HS-27A (cell line): ENCODE data around the gene SLC16A8.
"Not testable (repeated sequence)": the region's sequence is repeated elsewhere in the genome, so short reads cannot be mapped to it uniquely, and the experiment has no call there.

Source experiments
- DNase-seq: peaks from one replicate; pipeline ENCODE4 v3.0.0-alpha.2; 2012; ENCODE audit warnings: low read depth, missing footprints

The SLC16A8 gene, protein sequence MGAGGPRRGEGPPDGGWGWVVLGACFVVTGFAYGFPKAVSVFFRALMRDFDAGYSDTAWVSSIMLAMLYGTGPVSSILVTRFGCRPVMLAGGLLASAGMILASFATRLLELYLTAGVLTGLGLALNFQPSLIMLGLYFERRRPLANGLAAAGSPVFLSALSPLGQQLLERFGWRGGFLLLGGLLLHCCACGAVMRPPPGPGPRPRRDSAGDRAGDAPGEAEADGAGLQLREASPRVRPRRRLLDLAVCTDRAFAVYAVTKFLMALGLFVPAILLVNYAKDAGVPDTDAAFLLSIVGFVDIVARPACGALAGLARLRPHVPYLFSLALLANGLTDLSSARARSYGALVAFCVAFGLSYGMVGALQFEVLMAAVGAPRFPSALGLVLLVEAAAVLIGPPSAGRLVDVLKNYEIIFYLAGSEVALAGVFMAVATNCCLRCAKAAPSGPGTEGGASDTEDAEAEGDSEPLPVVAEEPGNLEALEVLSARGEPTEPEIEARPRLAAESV

GRCh38 chr22:38083931-38084631, at the start of gene SLC16A8:
Gene SLC16A8, minus strand, starts transcription at chr22:38084184. Its CDS starts 1,311 bp downstream, at chr22:38082873.
- no peak for DNase-seq

GRCh38 chr22:38133331-38133730, 49.3 kb upstream of the SLC16A8 start:
- DNase-seq = no peak

- DNase-seq = no peak
Measured at GRCh38 chr22:38132794-38133193, 48.8 kb upstream of the SLC16A8 start.

DNA sequence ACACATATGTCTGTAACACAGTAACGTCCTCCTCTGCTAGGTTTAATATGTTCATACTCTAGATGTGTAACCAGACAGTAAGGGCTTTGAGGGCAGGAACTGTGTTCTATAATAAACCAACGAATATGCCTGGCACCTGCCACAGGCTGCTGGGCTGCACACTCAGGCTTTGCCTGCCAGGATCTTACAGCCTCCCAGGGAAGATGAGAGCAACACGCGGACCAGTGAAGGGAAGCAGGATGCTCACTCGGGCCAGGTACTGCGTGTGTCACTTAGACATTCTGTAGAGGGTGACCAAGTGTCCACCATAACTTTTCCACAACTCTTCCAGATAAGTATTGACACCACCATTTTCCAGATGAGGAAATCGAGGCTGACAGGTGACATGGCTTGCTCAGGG, 48.2 kb upstream of the SLC16A8 start:
- no peak for DNase-seq

DNA sequence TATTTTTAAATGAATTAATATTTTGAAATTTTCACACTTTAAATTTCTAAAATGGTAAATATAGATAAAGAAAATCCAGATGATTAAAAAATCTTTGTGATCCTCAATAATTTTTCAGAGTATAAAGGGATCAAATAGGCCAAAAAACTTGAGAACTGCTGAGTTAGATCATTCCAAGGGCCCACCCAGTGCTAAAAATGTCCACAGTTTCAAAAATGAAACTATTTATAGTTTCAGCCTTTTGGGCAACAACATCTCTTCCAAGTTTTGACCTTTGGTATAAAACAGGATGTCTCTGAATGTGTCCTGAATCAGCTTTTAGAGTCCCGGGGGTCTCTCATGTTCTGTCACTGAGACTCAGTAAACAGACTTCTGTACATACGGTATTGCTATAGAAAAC, 47.4 kb upstream of the SLC16A8 start:
- DNase-seq = no peak

DNA sequence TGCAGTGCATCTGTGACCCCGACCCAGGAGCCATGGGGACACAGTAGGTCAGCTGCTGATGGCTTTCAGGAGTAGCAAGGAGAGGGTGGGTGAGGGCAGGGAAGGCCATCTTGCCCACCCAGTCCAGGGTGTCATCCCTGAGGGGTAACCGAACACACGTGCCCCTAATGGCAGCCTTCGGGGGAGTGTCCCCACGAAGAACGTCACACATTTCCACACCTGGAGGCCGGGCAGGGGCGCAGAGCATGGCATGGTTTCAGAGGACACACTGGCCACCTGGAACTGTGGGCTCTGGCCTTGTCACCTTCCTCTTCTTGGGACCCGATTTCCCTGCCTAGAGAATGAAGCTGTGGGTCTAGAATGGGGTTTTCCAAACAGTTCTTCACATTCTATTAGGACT, 45.9 kb upstream of the SLC16A8 start:
- no peak for DNase-seq

- no peak for DNase-seq
Measured at GRCh38 chr22:38129021-38129420, 45.0 kb upstream of the SLC16A8 start.

DNA sequence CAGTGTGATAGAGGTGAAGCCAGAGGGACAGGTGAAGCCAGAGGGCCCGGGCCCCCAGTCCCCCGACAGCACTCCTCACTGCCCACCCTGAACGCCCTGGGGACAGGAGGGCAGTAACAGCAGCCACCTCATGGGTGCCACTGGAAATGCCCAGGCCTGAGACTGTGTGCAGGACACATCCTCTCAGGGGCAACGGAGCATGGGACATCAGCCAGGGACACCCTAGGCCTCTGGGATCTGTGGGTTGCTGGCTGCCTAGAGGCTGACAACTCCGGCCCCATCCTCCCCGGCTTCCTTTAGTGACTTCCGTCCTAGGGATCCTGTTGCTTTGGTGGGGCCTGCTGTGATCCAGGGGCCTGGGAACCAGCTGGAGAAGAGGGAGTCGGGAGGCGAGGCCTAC, 43.9 kb upstream of the SLC16A8 start:
- DNase-seq = no peak

DNA sequence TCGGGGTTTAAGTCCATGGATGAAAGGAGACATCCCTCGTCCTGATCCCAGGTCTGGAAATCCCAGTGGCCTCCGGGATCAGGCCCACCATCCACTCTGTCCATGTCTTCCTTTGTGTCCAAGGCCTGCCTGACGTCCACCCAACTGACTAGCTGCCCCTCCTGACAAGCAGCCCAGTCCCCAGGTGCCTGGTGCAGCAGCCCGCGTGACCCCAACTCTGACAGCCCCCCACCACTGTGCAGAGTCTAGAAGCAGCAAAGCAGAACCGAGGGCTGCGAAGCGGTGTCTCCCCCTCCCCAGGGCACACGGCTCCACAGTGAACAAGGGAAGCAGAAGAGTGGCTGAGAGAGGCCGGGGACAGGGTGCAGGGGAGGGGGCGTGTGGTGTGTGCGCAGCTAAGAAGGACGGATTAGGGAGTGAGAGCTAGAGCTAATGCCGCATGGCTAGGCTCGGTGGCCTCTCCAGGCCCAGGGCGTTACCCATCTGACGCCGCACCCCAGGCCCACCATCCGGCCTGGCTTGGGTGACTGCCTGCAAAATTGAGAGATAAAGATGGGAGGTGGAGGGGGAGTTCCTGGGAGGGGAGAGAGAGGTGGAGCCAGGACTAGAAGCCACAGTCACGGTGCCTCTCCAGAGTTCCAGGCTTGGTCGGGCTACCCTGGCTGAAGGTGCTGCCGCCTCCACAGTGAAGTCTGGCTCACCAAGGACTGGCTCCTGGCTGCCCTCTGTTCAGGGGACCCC, 43.1 kb upstream of the SLC16A8 start:
- DNase-seq = no peak

GRCh38 chr22:38125751-38126201, 41.8 kb upstream of the SLC16A8 start:
- DNase-seq = no peak

DNA sequence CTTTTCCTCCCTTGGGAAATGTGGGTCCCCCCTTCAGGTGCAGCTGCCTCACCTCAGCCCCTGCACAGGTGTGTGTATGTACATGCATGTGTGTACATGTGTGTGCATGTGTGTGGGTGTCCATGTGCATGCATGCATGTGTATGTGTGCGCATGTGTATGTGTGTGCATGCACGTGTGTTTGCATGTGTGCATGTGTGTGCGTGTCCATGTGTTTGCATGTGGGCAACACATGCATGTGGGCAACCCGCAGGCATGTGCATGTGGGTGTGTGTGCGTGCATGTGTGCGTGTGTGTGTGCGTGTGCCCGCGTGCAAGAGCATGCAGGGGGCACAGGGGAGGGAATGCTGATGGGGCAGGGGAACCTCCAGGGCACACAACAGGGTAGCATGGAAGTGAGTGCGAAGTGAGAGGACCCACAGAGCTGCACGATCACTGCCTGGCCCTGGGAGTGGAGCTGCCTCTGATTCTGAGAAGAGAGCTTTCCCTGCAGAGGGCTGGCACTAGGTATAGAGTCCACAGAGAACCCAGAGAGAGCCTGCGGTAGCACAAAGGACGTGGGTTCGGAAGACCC, 41.1 kb upstream of the SLC16A8 start:
- no peak for DNase-seq

DNA sequence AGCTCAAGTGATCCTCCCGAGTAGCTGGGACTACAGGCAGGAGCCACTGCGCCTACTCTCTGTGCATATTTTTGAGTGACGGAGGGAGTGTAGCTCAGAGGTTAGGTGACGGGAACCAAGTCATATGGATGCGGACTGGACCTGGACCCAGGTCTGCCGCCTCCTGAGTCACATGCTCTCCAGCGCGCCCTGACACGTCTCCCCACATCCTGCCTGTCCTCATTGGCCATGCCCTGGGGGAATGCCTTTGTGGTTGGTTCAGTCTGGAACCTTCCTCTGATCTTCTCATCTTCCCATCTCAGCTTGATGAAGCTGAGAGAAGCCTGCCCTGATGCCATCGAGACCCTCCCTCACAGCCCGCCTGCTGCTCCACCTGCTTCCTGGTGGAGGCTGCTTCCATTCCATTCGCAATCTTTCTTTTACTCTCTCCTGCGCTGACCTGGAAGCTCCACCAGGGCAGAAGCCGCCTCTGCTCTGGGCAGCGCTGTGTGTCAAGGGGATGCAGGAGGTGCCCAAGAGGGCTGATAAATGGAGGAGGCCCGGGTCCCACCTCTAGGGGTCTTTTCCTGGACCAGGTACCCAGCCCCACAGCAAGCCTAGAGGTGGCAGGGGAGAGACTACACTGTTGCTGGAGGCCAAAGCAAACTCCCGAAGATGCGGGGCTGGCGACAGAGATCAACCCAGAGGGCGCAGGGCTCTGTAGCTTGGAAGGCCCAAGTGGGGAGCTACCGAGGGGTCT, 40.4 kb upstream of the SLC16A8 start:
- DNase-seq = no peak

DNA sequence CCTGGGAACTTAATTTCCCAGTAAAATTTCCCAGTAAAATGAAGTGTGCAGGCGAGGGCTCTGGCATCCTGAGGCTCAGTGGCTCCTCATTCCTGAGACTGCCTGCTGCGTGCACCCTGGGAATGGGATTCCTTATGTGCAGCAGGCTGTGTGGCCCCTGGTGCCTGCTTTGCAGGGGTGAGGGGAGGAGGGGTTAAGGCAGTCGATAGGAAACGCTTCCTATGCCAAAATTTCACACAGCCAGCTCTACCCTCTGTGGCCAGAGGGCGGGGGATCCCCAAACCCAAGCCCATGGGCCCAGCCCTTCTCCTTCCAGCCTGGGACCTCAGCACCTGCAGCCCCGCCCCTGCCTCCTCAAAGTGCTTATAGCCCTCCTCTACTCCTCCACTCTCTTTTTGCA, 38.6 kb upstream of the SLC16A8 start:
- DNase-seq = no peak

- no peak for DNase-seq
Measured at GRCh38 chr22:38120359-38121110, 36.6 kb upstream of the SLC16A8 start.

DNA sequence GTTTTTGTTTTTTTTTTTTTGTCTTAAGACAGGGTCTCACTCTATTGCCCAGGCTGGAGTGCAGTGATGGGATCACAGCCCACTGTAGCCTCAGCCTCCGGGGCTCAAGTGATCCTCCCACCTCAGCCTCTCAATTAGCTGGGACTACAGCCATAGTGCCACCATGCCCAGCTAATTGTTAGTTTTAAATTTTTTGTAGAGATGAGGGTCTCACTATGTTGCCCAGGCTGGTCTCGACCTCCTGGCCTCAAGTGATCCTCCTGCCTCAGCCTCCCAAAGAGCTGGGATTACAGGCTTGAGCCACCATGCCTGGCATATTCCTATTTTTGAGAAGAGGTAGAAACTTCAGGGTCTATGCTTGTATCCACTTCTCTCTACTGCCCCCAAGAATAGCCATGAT, 34.8 kb upstream of the SLC16A8 start:
- DNase-seq = not testable (repeated sequence)

- DNase-seq = no peak
Measured at GRCh38 chr22:38118182-38118581, 34.2 kb upstream of the SLC16A8 start.

- not testable (repeated sequence) for DNase-seq
Measured at GRCh38 chr22:38117556-38117955, 33.6 kb upstream of the SLC16A8 start.

DNA sequence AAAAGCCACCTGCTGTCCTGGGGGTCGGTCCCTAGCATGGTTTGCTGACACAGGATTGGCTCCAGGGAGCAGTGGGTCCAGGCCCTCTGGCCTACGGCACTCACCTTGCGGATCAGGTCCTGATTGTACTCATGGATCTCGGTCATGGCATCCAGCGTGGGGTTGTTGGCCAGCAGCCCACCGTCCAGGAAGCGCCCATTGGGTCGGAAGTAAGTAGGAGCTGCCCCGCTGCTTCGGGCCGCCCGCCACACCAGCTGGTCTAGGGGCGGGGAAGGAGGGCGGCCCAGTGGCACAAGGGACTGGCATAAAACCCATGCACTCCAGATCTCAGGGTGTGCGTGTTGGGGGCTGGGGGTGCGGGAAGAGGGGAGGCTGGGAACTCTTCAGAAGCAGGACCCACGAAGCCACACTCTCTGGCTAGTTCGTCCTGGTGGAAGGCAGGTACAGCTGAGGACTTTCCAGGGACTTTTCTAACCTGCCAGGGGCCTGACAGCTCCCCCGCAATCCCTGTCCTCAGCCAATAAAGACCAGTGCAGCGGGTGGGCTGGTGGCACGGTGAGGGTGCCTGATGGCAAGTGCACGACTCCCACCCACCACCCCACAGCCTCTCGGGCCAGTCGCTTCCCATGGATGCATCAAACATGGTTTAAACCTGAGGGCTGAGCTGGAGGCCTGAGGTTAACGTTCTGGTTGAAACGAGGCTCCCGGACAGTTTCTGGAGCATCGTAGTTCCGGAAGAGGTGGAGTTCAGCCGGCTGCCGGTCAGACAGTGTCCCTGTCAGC, 31.6 kb upstream of the SLC16A8 start:
- no peak for DNase-seq

GRCh38 chr22:38114484-38115398, 30.8 kb upstream of the SLC16A8 start:
- no peak for DNase-seq
